MCF 10A (cell line): ENCODE results near the gene SLC16A4. TPM values are rescaled to one million over a fixed set of nuclear protein-coding genes. Genes with fewer than 3 reads are reported as not detected.
A peak's percentile ranks its signal among the peaks of the same experiment; 100 is the strongest.

Experiments used
- BruUV-seq: library from RNA; stranded (reverse); fragments of 400-500 nt; replicated peaks from 2 replicates; lab custom pipeline; 2021; lab: Mats Ljungman, UMichigan
- CTCF ChIA-PET: fragments of 300-600 bp; sonication (Branson Sonifier 250); formaldehyde crosslinking; extraction: SDS; loops from one replicate; lab custom pipeline; 2021; ENCODE audit warnings: antibody characterized with exemption, inconsistent platforms; lab: Yijun Ruan, JAX
- POLR2A ChIA-PET: fragments of 300-600, 350-650 bp; sonication (Branson Sonifier 250); formaldehyde crosslinking; extraction: SDS; loops from one replicate; lab custom pipeline; 2020; ENCODE audit warnings: antibody characterized with exemption, inconsistent platforms; lab: Yijun Ruan, JAX
- DNase-seq: peaks from one replicate; pipeline ENCODE4 v3.0.0-alpha.2; 2018; ENCODE audit not compliant: unreplicated experiment
- H3K27ac Mint-ChIP-seq: one replicate; pipeline ENCODE4 v1.8.0; 2022; ENCODE audit warnings: mild to moderate bottlenecking, low read depth, mixed read lengths; ENCODE audit not compliant: unreplicated experiment
- H3K27me3 Mint-ChIP-seq: one replicate; pipeline ENCODE4 v1.8.0; 2022; ENCODE audit warnings: mixed read lengths; ENCODE audit not compliant: insufficient read depth, unreplicated experiment
- H3K36me3 Mint-ChIP-seq: one replicate; pipeline ENCODE4 v1.8.0; 2022; ENCODE audit warnings: mild to moderate bottlenecking, moderate library complexity, mixed read lengths; ENCODE audit not compliant: insufficient read depth, unreplicated experiment
- H3K4me1 Mint-ChIP-seq: one replicate; pipeline ENCODE4 v1.8.0; 2022; ENCODE audit warnings: mixed read lengths; ENCODE audit not compliant: insufficient read depth, unreplicated experiment
- H3K4me3 Mint-ChIP-seq: one replicate; pipeline ENCODE4 v1.8.0; 2022; ENCODE audit warnings: mild to moderate bottlenecking, moderate library complexity, mixed read lengths; ENCODE audit not compliant: unreplicated experiment
- H3K9me3 Mint-ChIP-seq: one replicate; pipeline ENCODE4 v1.8.0; 2022; ENCODE audit warnings: mixed read lengths; ENCODE audit not compliant: unreplicated experiment
- intact Hi-C: fragments of 100-400 bp; cut with micrococcal nuclease; formaldehyde crosslinking; loops from 2 replicates; pipeline ENCODE4 v1.14.1; 2022
- total RNA-seq: library from RNA; stranded (reverse); gene quantifications from 2 replicates; pipeline ENCODE4 v1.2.3, GENCODE V29; 2022
- TF ChIP-seq, protein P1 (sequence below): fragments of 200-600 bp; IDR thresholded peaks from one replicate; pipeline ENCODE4 v1.8.0; 2022; ENCODE audit warnings: antibody characterized with exemption, mild to moderate bottlenecking; ENCODE audit not compliant: unreplicated experiment

SLC16A4 gene
- total RNA-seq, 1 experiment from 2014 or later: 9.8 TPM

DNA sequence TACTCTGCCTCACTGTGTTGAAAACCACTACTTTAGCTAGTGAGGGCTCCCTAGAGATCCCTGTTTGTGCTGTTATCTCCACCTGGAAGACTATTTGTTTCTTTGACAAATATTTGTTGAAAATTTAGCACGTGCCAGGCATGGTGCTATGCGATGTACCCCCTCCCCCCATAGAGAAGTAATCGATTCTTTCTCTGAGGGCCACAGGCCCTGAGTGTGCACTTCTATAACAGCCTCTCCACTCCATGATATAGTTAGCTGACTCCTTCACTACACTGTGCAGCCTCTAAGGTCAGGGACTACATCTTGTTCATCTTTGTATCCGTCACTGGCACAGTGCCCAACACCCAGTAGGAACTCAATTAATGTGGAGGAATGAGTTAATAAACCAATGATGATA, 69.0 kb downstream of the SLC16A4 start:
- TF ChIP-seq, protein P1, sequence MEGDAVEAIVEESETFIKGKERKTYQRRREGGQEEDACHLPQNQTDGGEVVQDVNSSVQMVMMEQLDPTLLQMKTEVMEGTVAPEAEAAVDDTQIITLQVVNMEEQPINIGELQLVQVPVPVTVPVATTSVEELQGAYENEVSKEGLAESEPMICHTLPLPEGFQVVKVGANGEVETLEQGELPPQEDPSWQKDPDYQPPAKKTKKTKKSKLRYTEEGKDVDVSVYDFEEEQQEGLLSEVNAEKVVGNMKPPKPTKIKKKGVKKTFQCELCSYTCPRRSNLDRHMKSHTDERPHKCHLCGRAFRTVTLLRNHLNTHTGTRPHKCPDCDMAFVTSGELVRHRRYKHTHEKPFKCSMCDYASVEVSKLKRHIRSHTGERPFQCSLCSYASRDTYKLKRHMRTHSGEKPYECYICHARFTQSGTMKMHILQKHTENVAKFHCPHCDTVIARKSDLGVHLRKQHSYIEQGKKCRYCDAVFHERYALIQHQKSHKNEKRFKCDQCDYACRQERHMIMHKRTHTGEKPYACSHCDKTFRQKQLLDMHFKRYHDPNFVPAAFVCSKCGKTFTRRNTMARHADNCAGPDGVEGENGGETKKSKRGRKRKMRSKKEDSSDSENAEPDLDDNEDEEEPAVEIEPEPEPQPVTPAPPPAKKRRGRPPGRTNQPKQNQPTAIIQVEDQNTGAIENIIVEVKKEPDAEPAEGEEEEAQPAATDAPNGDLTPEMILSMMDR: no peak
- intact Hi-C loops: no loop called here
- Mint-ChIP-seq H3K4me3 (no peak overlapping the region), H3K36me3 (no peaks in the 10 kb centered on the region), H3K27ac (no peak overlapping the region), H3K27me3 (no peaks in the 10 kb centered on the region), H3K4me1 (no peaks in the 10 kb centered on the region), H3K9me3 (no peaks in the 10 kb centered on the region)
- POLR2A ChIA-PET: no interaction called here
- CTCF ChIA-PET: interaction anchor here (2.3 to 28.9 kb wide), 2 partner anchors 9 to 114 kb away, joined by 17 to 1128 read pairs; partner anchors contain the start of gene KCNC4
- BruUV-seq: no TSS peak
- no peak for DNase-seq

DNA sequence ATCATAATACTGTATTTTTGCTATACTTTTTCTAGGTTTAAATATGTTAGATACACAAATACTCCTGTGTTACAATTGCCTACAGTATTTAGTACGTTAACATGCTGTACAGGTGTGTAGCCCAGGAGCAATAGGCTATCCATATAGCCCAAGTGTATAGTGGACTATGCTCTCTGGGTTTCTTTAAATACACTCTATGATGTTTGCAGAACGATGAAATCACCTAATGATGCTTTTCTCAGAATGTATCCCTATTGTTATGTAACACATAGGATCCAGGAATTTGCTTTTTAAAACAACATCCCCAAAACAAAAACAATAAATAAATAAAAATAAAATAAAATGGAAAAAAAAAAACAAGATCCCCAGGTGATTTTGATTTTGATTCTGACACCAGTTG, 69.8 kb downstream of the SLC16A4 start:
- POLR2A ChIA-PET: no interaction called here
- CTCF ChIA-PET: interaction anchor here (2.3 to 28.9 kb wide), 2 partner anchors 8 to 113 kb away, joined by 17 to 1128 read pairs; partner anchors contain the start of gene KCNC4
- Mint-ChIP-seq H3K9me3 (no peaks in the 10 kb centered on the region), H3K4me1 (no peaks in the 10 kb centered on the region), H3K27ac (no peak overlapping the region), H3K4me3 (no peak overlapping the region), H3K36me3 (no peaks in the 10 kb centered on the region), H3K27me3 (no peaks in the 10 kb centered on the region)
- BruUV-seq: no TSS peak
- DNase-seq: no peak
- intact Hi-C loops: no loop called here
- TF ChIP-seq, protein P1: no peak

DNA sequence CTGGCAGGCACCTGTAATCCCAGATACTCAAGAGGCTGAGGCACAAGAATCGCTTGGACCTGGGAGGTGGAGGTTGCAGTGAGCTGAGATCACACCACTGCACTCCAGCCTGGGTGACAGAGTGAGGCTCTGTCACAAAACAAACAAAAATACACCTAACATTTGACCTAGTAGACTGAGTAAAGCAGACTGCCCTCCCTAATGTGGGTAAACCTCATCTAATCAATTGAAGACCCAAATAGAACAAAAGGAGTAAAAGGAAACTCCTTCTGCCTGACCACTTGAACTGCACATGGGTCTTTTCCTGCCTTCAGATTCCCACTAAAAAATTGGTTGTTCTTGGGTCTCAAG, 70.7 kb downstream of the SLC16A4 start:
- TF ChIP-seq, protein P1: no peak
- H3K36me3 Mint-ChIP-seq: no peaks in the 10 kb centered on the region
- H3K4me3 Mint-ChIP-seq: no peak overlapping the region
- no peaks in the 10 kb centered on the region for H3K9me3 Mint-ChIP-seq
- BruUV-seq: no TSS peak
- ChIA-PET CTCF (interaction anchor here (1.3 to 28.9 kb wide), 2 partner anchors 112 to 123 kb away, joined by 6 to 1128 read pairs; partner anchors contain the start of gene KCNC4), POLR2A (interaction anchor here (4.9 kb wide), 1 partner anchor 17 kb away, joined by 19 read pairs; the partner anchor contains the start of gene RBM15)
- H3K27me3 Mint-ChIP-seq: no peaks in the 10 kb centered on the region
- intact Hi-C loops: no loop called here
- no peak for DNase-seq
- H3K27ac Mint-ChIP-seq: no peak overlapping the region
- H3K4me1 Mint-ChIP-seq: no peaks in the 10 kb centered on the region

DNA sequence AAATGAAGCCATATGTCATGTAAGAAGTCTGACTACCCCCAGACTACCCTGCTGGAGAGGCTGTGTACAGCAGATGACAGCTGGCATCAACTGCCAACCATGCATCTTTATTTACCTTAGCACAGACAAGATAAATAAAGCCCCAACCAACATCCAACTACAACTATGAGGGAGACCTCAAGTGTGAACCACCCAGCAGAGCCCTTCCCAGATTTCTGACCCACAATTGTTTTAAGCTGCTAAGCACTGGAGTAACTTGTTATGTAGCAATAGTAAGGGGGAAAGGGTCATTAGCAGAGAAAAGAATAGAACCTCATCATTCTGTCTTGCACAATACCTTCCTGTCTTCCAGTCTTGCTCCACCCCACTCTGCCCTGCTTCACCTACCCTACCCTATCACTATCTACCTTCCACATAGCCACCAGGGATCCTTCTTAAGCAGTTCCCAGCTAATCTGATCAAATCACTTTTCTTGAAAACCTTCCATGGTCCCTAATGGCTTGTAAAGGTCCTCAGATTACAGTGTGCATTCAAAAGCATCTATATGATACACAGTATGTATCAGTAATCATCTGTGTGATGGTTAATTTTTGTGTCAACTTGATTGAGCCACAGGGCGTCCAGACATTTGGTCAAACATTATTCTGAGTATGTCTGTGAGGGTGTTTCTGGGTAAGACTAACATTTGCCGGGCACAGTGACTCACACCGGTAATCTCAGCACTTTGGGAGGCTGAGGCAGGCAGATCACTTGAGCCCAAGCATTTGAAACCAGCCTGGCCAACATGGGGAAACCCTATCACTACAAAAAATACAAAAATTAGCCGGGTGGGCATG, 71.3 kb downstream of the SLC16A4 start:
- ChIA-PET POLR2A (interaction anchor here (4.9 kb wide), 1 partner anchor 18 kb away, joined by 19 read pairs; the partner anchor contains the start of gene RBM15), CTCF (interaction anchor here (0.7 to 28.9 kb wide), 4 partner anchors 111 to 194 kb away, joined by 3 to 1128 read pairs (median 6); partner anchors contain the start of gene KCNC4)
- Mint-ChIP-seq H3K27ac (no peak overlapping the region), H3K36me3 (no peaks in the 10 kb centered on the region), H3K4me3 (no peak overlapping the region), H3K9me3 (no peaks in the 10 kb centered on the region), H3K27me3 (no peaks in the 10 kb centered on the region), H3K4me1 (no peaks in the 10 kb centered on the region)
- BruUV-seq: no TSS peak
- intact Hi-C loops: no loop called here
- TF ChIP-seq, protein P1: no peak
- peak; percentile 53 for DNase-seq
